K562 (cell line): ENCODE measurements around the gene TRIM45. TPM values are rescaled to one million over a fixed set of nuclear protein-coding genes. Genes with fewer than 3 reads are reported as not detected.

Source experiments
- ARID4B ChIP-seq: sonication (generic); formaldehyde crosslinking; IDR thresholded peaks from 2 replicates; pipeline ENCODE4 v1.8.0; 2022; ENCODE audit warnings: mild to moderate bottlenecking, missing genetic modification reagents
- BACH1 ChIP-seq: fragments of 200-800 bp; sonication (Bioruptor generic); IDR thresholded peaks from 2 replicates; pipeline ENCODE4 v1.6.1; 2016; ENCODE audit warnings: missing genetic modification characterization, missing compliant biosample characterization
- CREB5 ChIP-seq: fragments of 250-450 bp; sonication (Bioruptor Pico); IDR thresholded peaks from 2 replicates; pipeline ENCODE4 v1.5.0; 2020; ENCODE audit warnings: mild to moderate bottlenecking
- DPF2 ChIP-seq: fragments of 450-650 bp; IDR thresholded peaks from 2 replicates; pipeline ENCODE4 v1.6.1; 2016
- HNRNPUL1 ChIP-seq: fragments of 200-400 bp; formaldehyde crosslinking; IDR thresholded peaks from 2 replicates; pipeline ENCODE4 v1.6.1; 2017; ENCODE audit warnings: low read length
- MAFK ChIP-seq: IDR thresholded peaks from 2 replicates; pipeline ENCODE4 v1.6.1; 2011; ENCODE audit warnings: low read length, improper control_type of control experiment
- NR1H2 ChIP-seq: sonication (generic); formaldehyde crosslinking; IDR thresholded peaks from 2 replicates; pipeline ENCODE4 v1.4.0; 2020; ENCODE audit warnings: mild to moderate bottlenecking, missing genetic modification reagents
- NUFIP1 ChIP-seq: fragments of 450-650 bp; IDR thresholded peaks from 2 replicates; pipeline ENCODE4 v1.6.1; 2018; ENCODE audit not compliant: partially characterized antibody
- PRDM10 ChIP-seq: fragments of 450-650 bp; IDR thresholded peaks from 2 replicates; pipeline ENCODE4 v1.6.1; 2018; ENCODE audit not compliant: partially characterized antibody
- RBBP5 ChIP-seq: fragments of 200-600 bp; sonication (generic); IDR thresholded peaks from 2 replicates; pipeline ENCODE4 v1.6.1; 2012; ENCODE audit warnings: borderline replicate concordance, mild to moderate bottlenecking, low read length, control low read depth, inconsistent platforms; ENCODE audit not compliant: insufficient read depth, poor library complexity, severe bottlenecking
- TAL1 ChIP-seq: fragments of 450-650 bp; IDR thresholded peaks from 2 replicates; pipeline ENCODE4 v1.6.1; 2016; ENCODE audit warnings: mild to moderate bottlenecking
- ZNF263 ChIP-seq: sonication (generic); formaldehyde crosslinking; IDR thresholded peaks from 2 replicates; pipeline ENCODE4 v1.8.0; 2022; ENCODE audit warnings: mild to moderate bottlenecking, missing genetic modification reagents, borderline replicate concordance
- ZNF316 ChIP-seq: fragments of 450-650 bp; IDR thresholded peaks from 2 replicates; pipeline ENCODE4 v1.6.1; 2016
- ZNF512 ChIP-seq: IDR thresholded peaks from 2 replicates; pipeline ENCODE4 v1.6.1; 2016; ENCODE audit warnings: missing genetic modification characterization, missing compliant biosample characterization
- polyA plus RNA-seq, 8 experiments: library from polyadenylated mRNA; depleted of rRNA in 4 of 8; stranded (reverse) in 5 of 8; unstranded in 3 of 8; fragments of >200 nt; fragmentation: Nextera tagmentation in 2 of 8; fragmentation: Illumina TruSeq in 1 of 8; extraction: Ambion mirVana in 2 of 8; extraction: Trizol in 1 of 8; gene quantifications; 2 replicates each; pipeline versions ENCODE4 v1.2.1 to v1.2.3, GENCODE V29; 2011 to 2014; ENCODE audit warnings: inconsistent platforms in 1 of 8, missing spikeins in 1 of 8
- total RNA-seq, 7 experiments: library from RNA; depleted of rRNA in 6 of 7; stranded (reverse); fragments of >200 nt in 6 of 7; fragmentation: Illumina TruSeq in 2 of 7; extraction: Trizol in 2 of 7; gene quantifications; 2 replicates each; pipeline versions ENCODE4 v1.2.1 to v1.2.3, GENCODE V29; 2011 to 2021; ENCODE audit warnings: low replicate concordance in 1 of 7

Gene TRIM45
- total and polyA plus RNA-seq, 9 of the 15 experiments (the other 6 are each of a cell fraction or from before 2014, with no cell fraction given): 1.9 to 6.2 (median 3.6) TPM

- TF ChIP-seq ARID4B (CRISPR knock-in tag): no peak
- no peak for TF ChIP-seq ZNF263
- TF ChIP-seq PRDM10: peak; percentile 29
- TF ChIP-seq BACH1 (tag): 0 out of 2 replicates have a peak, but pooled peaks have one; percentile 56
- TF ChIP-seq NUFIP1: no peak
- no peak for TF ChIP-seq ZNF512 (tag)
- no peak for TF ChIP-seq NR1H2 (CRISPR knock-in tag)
- TF ChIP-seq MAFK: peak; percentile 58; the same call in 1 of the 2 replicates
- TF ChIP-seq DPF2: peak; percentile 59
- TF ChIP-seq HNRNPUL1: no peak
- TF ChIP-seq RBBP5: no peak
- no peak for TF ChIP-seq CREB5 (CRISPR knock-in tag)
- peak; percentile 76 for TF ChIP-seq ZNF316
- peak; percentile 27; the same call in 1 of the 2 replicates for TF ChIP-seq TAL1
Observed at GRCh38 chr1:117127795-117128194, 6.2 kb upstream of the TRIM45 start (continued).
